DND-41 (cell line): ENCODE data around the gene GPR12.
"Not testable (repeated sequence)": the region's sequence is repeated elsewhere in the genome, so short reads cannot be mapped to it uniquely, and the experiment has no call there.

Source experiments
- ATAC-seq: fragments of 200-7000 bp; cut with Tn5 transposase; 3 replicates; pipeline ENCODE4 v1.9.1; 2021; ENCODE audit warnings: low read depth; ENCODE audit not compliant: insufficient read depth
- DNase-seq: peaks from one replicate; pipeline ENCODE4 v3.0.0-alpha.2; 2020
- H2AFZ ChIP-seq: 2 replicates; pipeline ENCODE4 v1.6.0; 2012; ENCODE audit warnings: low read depth, low read length
- H3K27ac ChIP-seq: 2 replicates; pipeline ENCODE4 v1.5.1; 2012; ENCODE audit warnings: low read length, inconsistent platforms
- H3K27me3 ChIP-seq: fragments of 200-600 bp; sonication (generic); 2 replicates; pipeline ENCODE4 v1.6.0; 2012; ENCODE audit warnings: low read length, mild to moderate bottlenecking, inconsistent platforms; ENCODE audit not compliant: insufficient read depth, poor library complexity
- H3K36me3 ChIP-seq: 2 replicates; pipeline ENCODE4 v1.5.1; 2012; ENCODE audit warnings: low read length, inconsistent platforms; ENCODE audit not compliant: insufficient read depth
- H3K4me1 ChIP-seq: 2 replicates; pipeline ENCODE4 v1.5.1; 2012; ENCODE audit warnings: mild to moderate bottlenecking, low read length; ENCODE audit not compliant: insufficient read depth
- H3K4me2 ChIP-seq: 2 replicates; pipeline ENCODE4 v1.6.0; 2012; ENCODE audit warnings: mild to moderate bottlenecking, moderate library complexity, low read length, inconsistent platforms; ENCODE audit not compliant: insufficient read depth
- H3K4me3 ChIP-seq, 2 experiments: fragments of 200-600 bp in 1 of 2; shearing (Covaris generic) in 1 of 2; 2 replicates each; pipeline ENCODE4 v1.5.1; 2012 to 2016; ENCODE audit warnings: inconsistent platforms in 2 of 2, low read length in 2 of 2, mild to moderate bottlenecking in 2 of 2, low read depth in 1 of 2, moderate library complexity in 1 of 2
- H3K79me2 ChIP-seq: 2 replicates; pipeline ENCODE4 v1.6.0; 2012; ENCODE audit warnings: low read length, inconsistent platforms; ENCODE audit not compliant: insufficient read depth
- H3K9ac ChIP-seq: 2 replicates; pipeline ENCODE4 v1.6.0; 2012; ENCODE audit warnings: low read depth, mild to moderate bottlenecking, inconsistent platforms, low read length, moderate library complexity
- H3K9me3 ChIP-seq: 2 replicates; pipeline ENCODE4 v1.5.1; 2012; ENCODE audit warnings: low read length, moderate library complexity, mild to moderate bottlenecking, inconsistent platforms; ENCODE audit not compliant: insufficient read depth, severe bottlenecking
- H4K20me1 ChIP-seq: 2 replicates; pipeline ENCODE4 v1.6.0; 2012; ENCODE audit warnings: low read length; ENCODE audit not compliant: insufficient read depth
- EZH2 ChIP-seq: IDR thresholded peaks from 3 replicates; pipeline ENCODE4 v1.6.1; 2012; ENCODE audit warnings: borderline replicate concordance, low read depth, mild to moderate bottlenecking, moderate library complexity, low read length, inconsistent platforms; ENCODE audit not compliant: severe bottlenecking
- TF ChIP-seq, protein P1 (sequence below): IDR thresholded peaks from 2 replicates; pipeline ENCODE4 v1.5.1; 2012; ENCODE audit warnings: borderline replicate concordance, low read length, moderate library complexity, mild to moderate bottlenecking; ENCODE audit not compliant: poor library complexity, severe bottlenecking; ENCODE audit errors: extremely low read depth

Gene GPR12

DNA sequence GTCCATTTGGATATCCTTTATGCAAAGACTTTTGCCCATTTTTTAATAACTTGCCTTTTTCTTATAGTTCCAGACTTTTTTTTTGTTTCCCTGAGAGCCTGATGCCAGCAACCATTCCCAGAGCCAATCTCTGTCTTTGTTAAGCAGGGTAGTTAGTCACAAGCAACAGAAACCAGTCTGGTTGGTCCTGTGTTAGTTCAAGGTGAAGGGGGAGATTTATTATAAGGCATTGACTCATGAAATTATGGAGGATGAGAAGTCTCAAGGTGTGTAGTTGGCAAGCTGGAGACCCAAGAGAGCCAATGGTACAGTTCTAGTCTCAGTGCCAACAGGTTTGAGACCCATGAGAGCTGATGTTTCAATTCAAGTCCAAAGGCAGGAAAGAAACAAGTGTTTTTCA lies 33.0 kb downstream of the GPR12 start:
- no peak for ATAC-seq

DNA sequence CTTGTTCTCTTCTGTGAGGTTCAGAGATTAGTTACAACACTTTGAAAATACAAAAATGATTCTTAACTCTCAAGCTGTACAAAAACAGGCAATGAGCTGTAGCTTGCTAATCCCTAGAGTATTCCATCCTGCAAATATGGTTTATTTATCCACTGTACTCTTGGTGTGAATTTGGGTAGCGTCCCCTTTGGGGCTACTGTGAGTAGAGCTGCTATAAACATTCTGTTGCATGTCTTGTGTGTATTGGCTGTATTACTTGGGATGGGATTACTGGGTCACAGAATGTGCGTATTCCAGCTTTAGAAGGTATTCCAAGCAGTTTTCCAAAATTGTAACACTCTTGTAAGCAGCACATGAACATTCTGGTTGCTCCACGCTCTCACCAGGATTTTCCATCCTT lies 33.5 kb downstream of the GPR12 start:
- no peak for TF ChIP-seq EZH2
- TF ChIP-seq, protein P1, sequence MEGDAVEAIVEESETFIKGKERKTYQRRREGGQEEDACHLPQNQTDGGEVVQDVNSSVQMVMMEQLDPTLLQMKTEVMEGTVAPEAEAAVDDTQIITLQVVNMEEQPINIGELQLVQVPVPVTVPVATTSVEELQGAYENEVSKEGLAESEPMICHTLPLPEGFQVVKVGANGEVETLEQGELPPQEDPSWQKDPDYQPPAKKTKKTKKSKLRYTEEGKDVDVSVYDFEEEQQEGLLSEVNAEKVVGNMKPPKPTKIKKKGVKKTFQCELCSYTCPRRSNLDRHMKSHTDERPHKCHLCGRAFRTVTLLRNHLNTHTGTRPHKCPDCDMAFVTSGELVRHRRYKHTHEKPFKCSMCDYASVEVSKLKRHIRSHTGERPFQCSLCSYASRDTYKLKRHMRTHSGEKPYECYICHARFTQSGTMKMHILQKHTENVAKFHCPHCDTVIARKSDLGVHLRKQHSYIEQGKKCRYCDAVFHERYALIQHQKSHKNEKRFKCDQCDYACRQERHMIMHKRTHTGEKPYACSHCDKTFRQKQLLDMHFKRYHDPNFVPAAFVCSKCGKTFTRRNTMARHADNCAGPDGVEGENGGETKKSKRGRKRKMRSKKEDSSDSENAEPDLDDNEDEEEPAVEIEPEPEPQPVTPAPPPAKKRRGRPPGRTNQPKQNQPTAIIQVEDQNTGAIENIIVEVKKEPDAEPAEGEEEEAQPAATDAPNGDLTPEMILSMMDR = no peak
- no peak for ATAC-seq
- H3K4me1 ChIP-seq = peaks cover 10% of the 10 kb centered on the region

More for the DNA sequence above, 33.0 kb downstream of the GPR12 start:
- Histone ChIP-seq H3K4me1 (peaks cover 5% of the 10 kb centered on the region), H3K4me3 (no peak overlapping the region), H3K9ac (no peak overlapping the region), H3K36me3 (no peaks in the 10 kb centered on the region), H3K79me2 (no peaks in the 10 kb centered on the region), H4K20me1 (no peaks in the 10 kb centered on the region), H3K27me3 (no peaks in the 10 kb centered on the region), H3K27ac (no peak overlapping the region), H3K4me2 (no peak overlapping the region), H3K9me3 (no peaks in the 10 kb centered on the region), H2AFZ (no peak overlapping the region)
- no peak for DNase-seq
- no peak for TF ChIP-seq EZH2
- TF ChIP-seq, protein P1 = no peak

DNA sequence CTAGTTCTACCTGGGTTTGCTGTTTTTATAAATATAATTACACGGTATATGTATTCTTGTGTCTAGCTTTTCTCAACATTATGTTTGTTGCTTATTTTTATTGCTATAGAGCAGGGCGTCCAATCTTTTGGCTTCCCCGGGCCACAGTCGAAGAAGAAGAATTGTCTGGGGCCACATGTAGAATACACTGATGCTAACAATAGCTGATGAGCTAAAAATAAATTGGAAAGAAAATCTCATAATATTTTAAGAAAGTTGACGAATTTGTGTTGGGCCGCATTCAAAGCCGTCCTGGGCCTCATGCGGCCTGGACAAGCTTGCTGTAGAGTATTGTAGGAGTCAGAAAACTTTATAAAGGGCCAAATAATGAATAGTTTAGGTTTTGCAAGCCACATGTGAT lies 33.9 kb downstream of the GPR12 start:
- DNase-seq (no peak), ATAC-seq (no peak)
- peaks cover 14% of the 10 kb centered on the region for H3K4me1 ChIP-seq
- no peaks in the 10 kb centered on the region for H3K27me3 ChIP-seq
- H3K79me2 ChIP-seq = no peaks in the 10 kb centered on the region
- no peaks in the 10 kb centered on the region for H4K20me1 ChIP-seq
- no peak overlapping the region for H3K4me3 ChIP-seq
- H3K9me3 ChIP-seq = no peaks in the 10 kb centered on the region
- H3K4me2 ChIP-seq = no peak overlapping the region
- H3K36me3 ChIP-seq = no peaks in the 10 kb centered on the region
- no peak for TF ChIP-seq EZH2
- TF ChIP-seq, protein P1 = no peak
- H2AFZ ChIP-seq = no peak overlapping the region
- no peak overlapping the region for H3K27ac ChIP-seq
- no peak overlapping the region for H3K9ac ChIP-seq

More for the DNA sequence above, 33.5 kb downstream of the GPR12 start:
- H3K4me2 ChIP-seq = no peak overlapping the region
- H3K4me3 ChIP-seq = no peak overlapping the region
- no peak for DNase-seq
- H3K27ac ChIP-seq = no peak overlapping the region
- no peaks in the 10 kb centered on the region for H3K9me3 ChIP-seq
- H2AFZ ChIP-seq = no peak overlapping the region
- H3K79me2 ChIP-seq = no peaks in the 10 kb centered on the region
- H4K20me1 ChIP-seq = no peaks in the 10 kb centered on the region
- H3K36me3 ChIP-seq = no peaks in the 10 kb centered on the region
- no peaks in the 10 kb centered on the region for H3K27me3 ChIP-seq
- H3K9ac ChIP-seq = no peak overlapping the region

DNA sequence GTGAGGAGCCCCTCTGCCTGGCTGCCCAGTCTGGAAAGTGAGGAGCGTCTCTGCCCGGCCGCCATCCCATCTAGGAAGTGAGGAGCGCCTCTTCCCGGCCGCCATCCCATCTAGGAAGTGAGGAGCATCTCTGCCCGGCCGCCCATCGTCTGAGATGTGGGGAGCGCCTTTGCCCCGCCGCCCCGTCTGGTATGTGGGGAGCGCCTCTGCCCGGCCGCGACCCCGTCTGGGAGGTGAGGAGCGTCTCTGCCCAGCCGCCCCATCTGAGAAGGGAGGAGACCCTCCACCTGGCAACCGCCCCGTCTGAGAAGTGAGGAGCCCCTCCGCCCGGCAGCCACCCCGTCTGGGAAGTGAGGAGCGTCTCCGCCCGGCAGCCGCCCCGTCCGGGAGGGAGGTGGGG lies 37.0 kb downstream of the GPR12 start:
- not testable (repeated sequence) for H3K4me2 ChIP-seq, ATAC-seq, DNase-seq, H3K9ac ChIP-seq, H2AFZ ChIP-seq, H3K27me3 ChIP-seq, H3K27ac ChIP-seq, H4K20me1 ChIP-seq, H3K79me2 ChIP-seq, H3K9me3 ChIP-seq, H3K36me3 ChIP-seq, H3K4me3 ChIP-seq
- H3K4me1 ChIP-seq = peaks cover 41% of the 10 kb centered on the region
